T-helper 1 cell (primary cell): ENCODE results near the gene PDE8B.

Source experiments
- DNase-seq, 5 donors: peaks; one replicate each; pipeline ENCODE4 v3.0.0-alpha.2; 2012 to 2020

PDE8B gene

GRCh38 chr5:77232574-77233358 lies 22.3 kb downstream of the PDE8B start:
- no peak for DNase-seq

- DNase-seq, result no peak
Observed at GRCh38 chr5:77235846-77236721, 25.6 kb downstream of the PDE8B start.

- no peak for DNase-seq
Observed at GRCh38 chr5:77239126-77239741, 28.8 kb downstream of the PDE8B start.

GRCh38 chr5:77241444-77241843 lies 31.0 kb downstream of the PDE8B start:
- no peak for DNase-seq

GRCh38 chr5:77249475-77249874 lies 39.0 kb downstream of the PDE8B start:
- DNase-seq, result no peak

GRCh38 chr5:77250021-77250420 lies 39.5 kb downstream of the PDE8B start:
- DNase-seq, result no peak

- no peak for DNase-seq
Observed at GRCh38 chr5:77251921-77252320, 41.4 kb downstream of the PDE8B start.

GRCh38 chr5:77255617-77256016 lies 45.1 kb downstream of the PDE8B start:
- DNase-seq, result no peak

- DNase-seq, result no peak
Observed at GRCh38 chr5:77256406-77256805, 45.9 kb downstream of the PDE8B start.

GRCh38 chr5:77258652-77259051 lies 48.2 kb downstream of the PDE8B start:
- DNase-seq, result no peak

- DNase-seq, result peak in 1 of 5 donors; percentile 19
Observed at GRCh38 chr5:77259476-77259875, 49.0 kb downstream of the PDE8B start.

GRCh38 chr5:77262697-77263096 lies 52.2 kb downstream of the PDE8B start:
- peak in 1 of 5 donors; percentile 24 for DNase-seq

GRCh38 chr5:77266291-77266690 lies 55.8 kb downstream of the PDE8B start:
- DNase-seq, result no peak

- DNase-seq, result no peak
Observed at GRCh38 chr5:77267496-77267895, 57.0 kb downstream of the PDE8B start.

- no peak for DNase-seq
Observed at GRCh38 chr5:77272206-77272605, 61.7 kb downstream of the PDE8B start.

- no peak for DNase-seq
Observed at GRCh38 chr5:77277759-77278158, 67.3 kb downstream of the PDE8B start.

GRCh38 chr5:77280036-77280435 lies 69.6 kb downstream of the PDE8B start:
- no peak for DNase-seq

GRCh38 chr5:77281969-77282336 lies 71.5 kb downstream of the PDE8B start:
- DNase-seq, result no peak

- no peak for DNase-seq
Observed at GRCh38 chr5:77282337-77283027, 72.0 kb downstream of the PDE8B start.

GRCh38 chr5:77285251-77285841 lies 74.9 kb downstream of the PDE8B start:
- no peak for DNase-seq

- no peak for DNase-seq
Observed at GRCh38 chr5:77292026-77292757, 81.7 kb downstream of the PDE8B start.

GRCh38 chr5:77294185-77294584 lies 83.7 kb downstream of the PDE8B start:
- DNase-seq, result no peak
